ENCODE measurements around the gene PRKCE.

The PRKCE gene

DNA sequence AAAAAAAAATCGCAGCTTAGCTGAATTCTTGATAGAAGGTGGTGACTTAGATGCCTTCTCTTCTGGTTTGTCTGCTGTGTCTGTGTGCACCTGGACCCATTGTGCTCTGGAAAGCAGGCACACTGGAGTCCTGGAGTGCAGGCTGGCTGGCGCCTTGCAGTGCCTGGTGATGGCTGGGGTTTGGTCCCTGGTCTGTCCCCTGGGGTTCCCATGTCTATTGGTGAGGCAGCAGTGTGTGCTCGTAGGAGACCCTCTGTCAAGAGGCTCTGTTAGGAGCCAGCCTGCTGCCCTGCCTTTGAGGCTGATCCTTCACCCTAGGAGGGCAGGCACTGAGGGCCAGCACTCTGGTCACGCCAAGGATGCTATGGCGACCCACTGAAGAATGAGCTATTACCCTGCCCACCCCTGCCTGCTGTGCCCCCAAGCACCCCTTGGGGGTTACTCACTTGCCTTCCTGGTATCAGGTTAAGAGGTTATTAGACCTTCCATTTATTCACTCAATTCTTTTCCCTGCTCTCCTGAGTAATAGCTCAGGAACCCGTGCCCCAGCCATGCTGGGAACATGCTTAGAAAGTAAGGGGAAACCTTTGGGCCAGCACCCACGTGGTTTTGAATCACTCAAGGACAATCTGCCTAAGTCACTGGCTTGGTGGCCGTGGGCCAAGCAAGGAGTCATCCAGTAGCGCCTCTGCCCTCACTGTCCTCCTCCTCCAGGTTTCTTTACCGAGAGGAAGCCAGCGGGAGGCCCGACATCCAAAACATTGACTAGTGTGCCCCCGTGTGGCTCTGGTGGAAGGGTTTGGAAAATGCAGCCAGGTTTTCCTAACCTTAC lies 284.5 kb downstream of the PRKCE start:
- H3K27ac ChIP-seq (ENCODE audit: low read depth, low read length, severe bottlenecking), result no peak overlapping the region
- no peak overlapping the region for H3K4me3 ChIP-seq (ENCODE audit: extremely low read depth, insufficient read depth, low read length, poor library complexity, severe bottlenecking)
- WGBS, 2 experiments (ENCODE audit: insufficient coverage in 2 of 2), result 33 to 61% methylated on average over 5 to 10 of the region's 13 CpGs
- peaks cover 4% of the 10 kb centered on the region for H3K36me3 ChIP-seq (ENCODE audit: control insufficient read depth, insufficient read depth, low read length)
- H3K4me1 ChIP-seq (ENCODE audit: control insufficient read depth, insufficient read depth, low read length, poor library complexity, severe bottlenecking), result peaks cover 33% of the 10 kb centered on the region
- H3K9me3 ChIP-seq (ENCODE audit: control insufficient read depth, low read length), result no peaks in the 10 kb centered on the region

DNA sequence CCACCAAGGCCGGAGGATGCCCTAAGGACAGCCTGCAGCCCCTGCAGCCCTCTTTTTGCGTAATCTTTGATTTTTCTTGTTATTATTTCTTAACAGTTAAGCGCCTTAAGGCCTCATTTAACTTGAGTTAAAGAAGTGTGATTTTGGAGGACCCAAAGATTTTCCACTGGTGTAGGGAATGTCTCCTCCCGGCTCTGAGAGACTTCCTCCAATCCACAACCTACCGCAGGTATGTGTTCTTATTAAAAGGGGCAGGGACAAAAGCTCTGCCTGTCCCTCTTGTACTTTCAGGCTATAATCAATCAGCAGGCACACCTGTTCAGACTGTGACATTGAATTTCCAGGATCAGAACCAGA lies 285.1 kb downstream of the PRKCE start:
- Histone ChIP-seq H3K4me1 (ENCODE audit: control insufficient read depth, insufficient read depth, low read length, poor library complexity, severe bottlenecking) (peaks cover 37% of the 10 kb centered on the region), H3K9me3 (ENCODE audit: control insufficient read depth, low read length) (no peaks in the 10 kb centered on the region), H3K4me3 (ENCODE audit: extremely low read depth, insufficient read depth, low read length, poor library complexity, severe bottlenecking) (no peak overlapping the region), H3K36me3 (ENCODE audit: control insufficient read depth, insufficient read depth, low read length) (peaks cover 4% of the 10 kb centered on the region), H3K27ac (ENCODE audit: low read depth, low read length, severe bottlenecking) (no peak overlapping the region)
- WGBS, 2 experiments (ENCODE audit: insufficient coverage in 2 of 2), result 100% methylated on average over 1 of the region's 5 CpGs; no CpG with 5 or more reads in 1 of the 2 experiments

DNA sequence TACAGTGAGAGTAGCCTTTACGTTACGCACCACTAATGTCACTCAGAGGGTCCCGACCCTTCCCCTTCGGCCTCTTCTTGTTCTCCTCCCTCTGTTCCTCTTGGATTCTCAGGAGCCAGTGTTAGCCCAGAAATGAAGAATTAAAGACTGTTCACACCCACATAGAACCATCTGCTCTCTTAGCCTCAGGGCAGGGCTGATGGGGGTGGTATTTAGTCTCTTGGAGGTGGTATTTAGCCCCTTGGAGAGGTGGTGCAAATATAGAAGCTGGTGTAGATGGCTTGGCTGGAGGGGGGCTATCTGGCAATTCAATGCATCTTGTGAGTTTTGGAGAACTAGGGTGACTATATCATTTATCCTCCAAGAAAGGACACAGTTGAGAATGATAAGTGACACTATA lies 286.5 kb downstream of the PRKCE start:
- Histone ChIP-seq H3K9me3 (ENCODE audit: control insufficient read depth, low read length) (no peaks in the 10 kb centered on the region), H3K4me1 (ENCODE audit: control insufficient read depth, insufficient read depth, low read length, poor library complexity, severe bottlenecking) (peaks cover 46% of the 10 kb centered on the region), H3K27ac (ENCODE audit: low read depth, low read length, severe bottlenecking) (no peak overlapping the region), H3K4me3 (ENCODE audit: extremely low read depth, insufficient read depth, low read length, poor library complexity, severe bottlenecking) (no peak overlapping the region), H3K36me3 (ENCODE audit: control insufficient read depth, insufficient read depth, low read length) (peaks cover 4% of the 10 kb centered on the region)
- 88 to 91% methylated on average over 4 of the region's 4 CpGs for WGBS, 2 experiments (ENCODE audit: insufficient coverage in 2 of 2)

DNA sequence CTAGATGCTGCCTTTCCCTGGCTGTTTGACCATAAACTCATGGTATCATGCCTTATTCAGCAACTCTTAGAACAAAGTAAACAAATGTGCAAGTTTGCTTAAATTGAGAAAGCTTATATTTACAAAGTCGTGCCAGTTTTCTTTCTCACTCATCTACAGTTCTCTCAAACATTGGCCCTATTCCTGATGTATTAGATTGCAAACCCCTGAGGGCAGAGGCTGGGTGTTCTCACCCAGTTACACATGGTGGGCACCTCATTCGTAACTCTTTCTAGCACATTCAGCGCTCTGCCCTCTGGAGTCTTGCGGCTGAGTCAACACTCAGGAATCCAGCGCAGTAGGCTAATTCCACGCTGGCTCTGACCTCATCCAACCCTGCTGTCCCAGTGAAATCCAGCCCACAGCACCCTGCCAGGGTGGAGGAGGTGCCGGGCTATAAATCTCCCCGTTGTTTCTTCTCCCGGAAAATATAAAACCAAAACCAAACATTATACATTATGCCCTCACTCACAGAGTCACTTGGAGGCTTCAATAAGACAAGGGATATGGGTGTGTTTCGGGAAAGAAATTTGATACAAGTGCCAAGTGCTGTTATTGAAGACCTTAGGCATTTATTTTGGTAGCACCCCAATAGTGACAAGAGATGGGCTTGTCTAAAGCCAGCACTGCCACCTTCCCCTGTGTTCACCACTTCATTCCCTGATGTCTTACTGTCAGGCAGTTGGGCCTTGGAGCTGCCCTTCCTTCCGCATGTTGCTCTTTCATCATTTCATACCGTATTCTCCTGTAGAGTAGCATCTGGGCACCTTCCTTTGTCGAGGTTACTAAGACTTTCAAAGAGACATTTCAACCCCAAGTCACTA lies 287.4 kb downstream of the PRKCE start:
- Histone ChIP-seq H3K4me3 (ENCODE audit: extremely low read depth, insufficient read depth, low read length, poor library complexity, severe bottlenecking) (no peak overlapping the region), H3K27ac (ENCODE audit: low read depth, low read length, severe bottlenecking) (peak overlapping the region; percentile 66)

DNA sequence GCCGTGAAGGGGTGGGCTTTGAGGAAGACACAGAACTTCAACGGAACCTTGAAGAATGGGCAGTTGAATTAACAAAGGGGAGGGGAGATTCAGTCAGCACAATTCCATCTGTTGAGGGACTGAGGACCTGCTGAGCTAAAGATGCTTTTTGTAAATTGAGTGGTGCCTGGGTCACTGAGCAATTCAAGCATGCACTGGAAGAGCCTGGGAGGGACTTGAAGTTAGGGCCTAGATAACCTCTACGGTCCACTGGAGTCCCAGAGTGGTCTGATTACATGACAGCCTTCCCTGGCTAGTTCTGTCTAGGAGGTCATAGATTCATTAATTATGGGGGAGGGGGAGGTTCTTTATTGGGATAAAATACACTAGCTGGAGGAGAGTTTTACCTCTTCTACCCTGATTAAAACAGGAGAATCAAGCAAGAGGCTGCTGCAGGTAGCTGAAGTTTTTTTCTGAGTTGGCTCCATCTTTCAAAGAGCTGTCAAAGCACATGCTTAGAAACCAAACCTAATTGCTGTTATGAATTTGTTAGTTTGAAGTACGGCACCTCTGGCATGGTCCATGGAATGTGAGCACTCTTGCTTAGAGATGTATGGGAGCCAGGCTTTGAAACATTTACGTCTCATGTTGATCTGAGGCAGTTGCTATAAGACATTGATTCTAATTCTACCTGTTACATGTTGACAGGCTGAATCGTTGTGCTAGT lies 290.2 kb downstream of the PRKCE start:
- Histone ChIP-seq H3K4me3 (ENCODE audit: extremely low read depth, insufficient read depth, low read length, poor library complexity, severe bottlenecking) (no peak overlapping the region), H3K4me1 (ENCODE audit: control insufficient read depth, insufficient read depth, low read length, poor library complexity, severe bottlenecking) (peaks cover 65% of the 10 kb centered on the region), H3K36me3 (ENCODE audit: control insufficient read depth, insufficient read depth, low read length) (peaks cover 4% of the 10 kb centered on the region), H3K27ac (ENCODE audit: low read depth, low read length, severe bottlenecking) (no peak overlapping the region), H3K9me3 (ENCODE audit: control insufficient read depth, low read length) (no peaks in the 10 kb centered on the region)
- WGBS, 2 experiments (ENCODE audit: insufficient coverage in 2 of 2), result 94% methylated on average over 6 of the region's 6 CpGs

More for the DNA sequence above, 287.4 kb downstream of the PRKCE start:
- Histone ChIP-seq H3K4me1 (ENCODE audit: control insufficient read depth, insufficient read depth, low read length, poor library complexity, severe bottlenecking) (peaks cover 55% of the 10 kb centered on the region), H3K36me3 (ENCODE audit: control insufficient read depth, insufficient read depth, low read length) (peaks cover 4% of the 10 kb centered on the region), H3K9me3 (ENCODE audit: control insufficient read depth, low read length) (no peaks in the 10 kb centered on the region)
- WGBS, 2 experiments (ENCODE audit: insufficient coverage in 2 of 2), result 42 to 62% methylated on average over 5 to 8 of the region's 13 CpGs

DNA sequence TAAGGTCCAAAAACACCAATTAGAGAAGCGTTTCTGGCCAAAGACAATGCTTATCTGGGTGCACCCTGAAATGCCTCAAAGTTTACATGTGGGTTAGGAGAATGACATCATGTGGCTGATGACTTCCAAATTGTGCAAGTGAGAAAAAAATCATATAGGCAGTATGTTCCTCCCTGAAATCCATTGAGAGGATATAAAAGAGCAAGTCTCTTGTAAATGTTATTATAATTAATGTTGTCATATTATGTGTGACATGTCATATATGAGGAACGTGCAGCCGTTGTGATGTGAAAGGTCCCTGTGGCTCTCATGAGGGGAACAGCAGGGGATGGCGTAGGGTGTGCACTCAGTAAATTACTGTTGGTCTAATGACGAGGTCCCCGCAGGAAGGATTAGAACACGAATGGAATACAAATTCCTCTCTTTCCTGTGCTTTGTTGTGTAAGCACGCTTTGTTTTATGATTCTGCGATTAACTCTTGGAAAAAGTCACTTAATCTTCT lies 290.8 kb downstream of the PRKCE start:
- peaks cover 62% of the 10 kb centered on the region for H3K4me1 ChIP-seq (ENCODE audit: control insufficient read depth, insufficient read depth, low read length, poor library complexity, severe bottlenecking)
- no peak overlapping the region for H3K4me3 ChIP-seq (ENCODE audit: extremely low read depth, insufficient read depth, low read length, poor library complexity, severe bottlenecking)
- H3K36me3 ChIP-seq (ENCODE audit: control insufficient read depth, insufficient read depth, low read length), result peaks cover 4% of the 10 kb centered on the region
- no peaks in the 10 kb centered on the region for H3K9me3 ChIP-seq (ENCODE audit: control insufficient read depth, low read length)
- 92 to 93% methylated on average over 7 of the region's 9 CpGs for WGBS, 2 experiments (ENCODE audit: insufficient coverage in 2 of 2)
- H3K27ac ChIP-seq (ENCODE audit: low read depth, low read length, severe bottlenecking), result no peak overlapping the region

DNA sequence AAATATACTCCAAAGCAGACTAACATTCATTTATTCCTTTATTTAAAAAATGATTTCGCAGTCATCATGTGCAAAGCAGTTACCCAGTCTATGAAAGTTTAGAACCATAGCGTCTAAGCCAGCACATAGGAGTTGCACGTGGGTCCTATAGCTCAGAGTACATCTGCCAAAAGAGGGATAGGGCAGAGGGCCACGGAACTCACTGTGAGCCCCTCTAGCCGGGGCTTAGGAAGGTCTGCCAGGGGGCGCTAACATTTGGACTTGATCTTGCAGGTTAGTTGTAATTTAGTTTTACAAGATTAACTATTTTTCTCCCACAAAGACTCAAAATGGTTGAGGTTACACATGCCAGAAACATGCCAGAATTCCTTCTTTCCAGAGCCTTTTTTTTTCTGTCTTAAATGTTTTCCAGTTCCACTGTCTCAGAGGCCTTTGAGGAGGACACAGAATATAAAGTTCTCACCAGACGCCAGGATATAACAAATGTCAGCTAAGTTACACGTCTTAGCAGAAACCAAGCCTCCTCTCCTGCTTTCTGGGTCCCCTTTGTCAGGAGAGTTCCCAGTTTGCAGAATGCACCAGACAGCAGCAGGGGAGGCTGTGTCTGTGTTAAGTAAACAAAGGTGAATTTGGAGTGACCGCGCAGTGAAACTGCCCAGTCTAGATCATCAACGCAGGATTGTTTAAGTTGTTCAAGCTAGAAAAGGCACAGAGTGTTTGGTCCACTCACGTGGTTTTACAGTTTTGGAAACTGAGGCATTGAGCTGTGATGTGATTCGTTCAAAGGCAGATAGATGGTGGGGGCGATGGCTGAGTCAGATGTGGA lies 292.0 kb downstream of the PRKCE start:
- Histone ChIP-seq H3K36me3 (ENCODE audit: control insufficient read depth, insufficient read depth, low read length) (peaks cover 4% of the 10 kb centered on the region), H3K4me1 (ENCODE audit: control insufficient read depth, insufficient read depth, low read length, poor library complexity, severe bottlenecking) (peaks cover 56% of the 10 kb centered on the region), H3K27ac (ENCODE audit: low read depth, low read length, severe bottlenecking) (peak overlapping the region; percentile 82), H3K4me3 (ENCODE audit: extremely low read depth, insufficient read depth, low read length, poor library complexity, severe bottlenecking) (no peak overlapping the region), H3K9me3 (ENCODE audit: control insufficient read depth, low read length) (no peaks in the 10 kb centered on the region)
- WGBS, 2 experiments (ENCODE audit: insufficient coverage in 2 of 2), result 83 to 91% methylated on average over 10 to 13 of the region's 14 CpGs

DNA sequence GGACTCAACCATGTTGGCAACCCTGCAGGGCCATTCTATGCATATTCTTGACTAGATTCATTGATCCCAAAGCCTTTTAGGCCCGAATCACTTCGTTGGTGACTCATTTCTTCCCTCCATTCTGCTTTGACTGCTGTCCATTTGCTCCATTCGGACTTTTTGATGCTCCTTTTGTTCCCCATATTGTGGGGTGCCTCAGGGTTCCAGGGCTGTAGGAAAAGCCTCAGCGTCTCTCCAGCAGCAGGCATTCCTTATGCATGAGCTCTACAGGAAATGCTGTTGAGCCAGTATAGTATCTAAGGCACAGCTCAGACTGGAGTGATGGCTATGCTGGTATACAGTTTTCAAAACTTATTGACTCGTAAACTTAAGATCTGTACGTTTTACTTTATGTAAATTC lies 292.6 kb downstream of the PRKCE start:
- Histone ChIP-seq H3K4me1 (ENCODE audit: control insufficient read depth, insufficient read depth, low read length, poor library complexity, severe bottlenecking) (peaks cover 51% of the 10 kb centered on the region), H3K36me3 (ENCODE audit: control insufficient read depth, insufficient read depth, low read length) (peaks cover 4% of the 10 kb centered on the region), H3K4me3 (ENCODE audit: extremely low read depth, insufficient read depth, low read length, poor library complexity, severe bottlenecking) (no peak overlapping the region), H3K9me3 (ENCODE audit: control insufficient read depth, low read length) (no peaks in the 10 kb centered on the region), H3K27ac (ENCODE audit: low read depth, low read length, severe bottlenecking) (peak overlapping the region; percentile 82)
- WGBS, 2 experiments (ENCODE audit: insufficient coverage in 2 of 2), result 44 to 61% methylated on average over 3 to 5 of the region's 6 CpGs

DNA sequence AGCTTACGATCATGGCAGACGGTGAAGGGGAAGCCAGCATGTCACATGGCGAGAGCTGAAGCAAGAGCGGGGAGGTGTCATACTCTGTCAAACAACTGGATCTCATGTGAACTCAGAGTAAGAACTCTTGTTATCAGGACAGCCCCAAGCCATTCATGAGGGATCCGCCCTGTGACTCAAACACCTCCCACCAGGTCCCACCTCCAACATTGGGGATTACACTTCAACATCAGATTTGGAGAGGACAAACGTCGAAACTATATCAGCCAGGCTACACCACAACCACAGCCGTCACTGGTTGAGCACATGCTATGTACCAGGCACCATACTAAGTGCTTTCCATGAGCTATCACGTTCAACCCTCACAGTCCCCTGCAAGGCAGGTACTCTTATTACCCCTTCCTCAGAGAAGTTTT lies 293.8 kb downstream of the PRKCE start:
- Histone ChIP-seq H3K4me3 (ENCODE audit: extremely low read depth, insufficient read depth, low read length, poor library complexity, severe bottlenecking) (no peak overlapping the region), H3K36me3 (ENCODE audit: control insufficient read depth, insufficient read depth, low read length) (peaks cover 3% of the 10 kb centered on the region), H3K4me1 (ENCODE audit: control insufficient read depth, insufficient read depth, low read length, poor library complexity, severe bottlenecking) (peaks cover 43% of the 10 kb centered on the region), H3K9me3 (ENCODE audit: control insufficient read depth, low read length) (no peaks in the 10 kb centered on the region), H3K27ac (ENCODE audit: low read depth, low read length, severe bottlenecking) (no peak overlapping the region)
- 93 to 100% methylated on average over 8 of the region's 9 CpGs for WGBS, 2 experiments (ENCODE audit: insufficient coverage in 2 of 2)

DNA sequence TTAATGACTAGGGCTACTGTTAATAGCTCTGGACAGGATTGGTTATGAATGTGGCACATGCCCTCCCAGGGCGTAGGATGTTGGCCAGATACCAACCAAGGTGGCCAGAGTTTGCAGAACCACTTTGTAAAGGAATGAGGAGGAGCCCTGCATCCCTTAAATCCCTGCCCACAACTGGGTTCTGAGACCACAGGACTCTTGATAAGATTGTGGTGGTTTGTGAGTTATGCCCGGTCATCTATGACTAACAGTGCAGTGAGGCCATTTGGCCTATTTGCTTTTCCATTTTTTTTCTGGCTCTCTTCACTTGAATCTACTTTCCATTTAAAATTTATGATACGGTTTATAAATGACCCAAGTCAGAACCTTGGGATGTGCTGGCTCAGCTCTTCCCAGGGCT lies 294.5 kb downstream of the PRKCE start:
- 85 to 100% methylated on average over 1 of the region's 3 CpGs for WGBS, 2 experiments (ENCODE audit: insufficient coverage in 2 of 2)

More for the DNA sequence above, 294.5 kb downstream of the PRKCE start:
- no peaks in the 10 kb centered on the region for H3K36me3 ChIP-seq (ENCODE audit: control insufficient read depth, insufficient read depth, low read length)
- H3K27ac ChIP-seq (ENCODE audit: low read depth, low read length, severe bottlenecking), result no peak overlapping the region
- no peaks in the 10 kb centered on the region for H3K9me3 ChIP-seq (ENCODE audit: control insufficient read depth, low read length)
- no peak overlapping the region for H3K4me3 ChIP-seq (ENCODE audit: extremely low read depth, insufficient read depth, low read length, poor library complexity, severe bottlenecking)
- peaks cover 43% of the 10 kb centered on the region for H3K4me1 ChIP-seq (ENCODE audit: control insufficient read depth, insufficient read depth, low read length, poor library complexity, severe bottlenecking)
